SK-N-SH (cell line): Measurements from ENCODE around the gene IFNA21. TPM values are rescaled to one million over a fixed set of nuclear protein-coding genes. Genes with fewer than 3 reads are reported as not detected.

Experiments
- CTCF ChIA-PET: fragments of 300-600, 350-600 bp; formaldehyde crosslinking; extraction: SDS; loops from one replicate; lab custom pipeline; 2021; lab: Yijun Ruan, JAX
- POLR2A ChIA-PET: fragments of 350-600 bp; sonication (Branson Sonifier 250); formaldehyde crosslinking; extraction: SDS; loops from one replicate; lab custom pipeline; 2020; ENCODE audit warnings: antibody characterized with exemption, inconsistent platforms; lab: Yijun Ruan, JAX
- DNase-seq: peaks from one replicate; pipeline ENCODE4 v3.0.0; 2012
- H2AFZ ChIP-seq: fragments of 200-600 bp; sonication (generic); 2 replicates; pipeline ENCODE4 v1.8.1; 2016; ENCODE audit warnings: antibody characterized with exemption, mild to moderate bottlenecking, low read depth
- H3F3A ChIP-seq: fragments of 200-600 bp; sonication (generic); replicated peaks from 2 replicates; pipeline ENCODE3; 2016; ENCODE audit warnings: antibody characterized with exemption, mild to moderate bottlenecking; ENCODE audit not compliant: insufficient read depth
- H3K27ac ChIP-seq, 2 experiments: fragments of 200-500 bp in 1 of 2; fragments of 200-600 bp in 1 of 2; sonication (Bioruptor generic) in 1 of 2; sonication (generic), shearing (Covaris generic) in 1 of 2; 2 replicates each; pipeline versions ENCODE4 v1.5.1 to v1.6.1; 2014 to 2016; ENCODE audit warnings: low read depth in 2 of 2, inconsistent platforms in 1 of 2, low read length in 1 of 2, mild to moderate bottlenecking in 1 of 2, mixed read lengths in 1 of 2
- H3K27me3 ChIP-seq: fragments of 200-600 bp; sonication (generic), shearing (Covaris generic); 2 replicates; pipeline ENCODE4 v1.6.1; 2016; ENCODE audit warnings: mixed run types; ENCODE audit not compliant: insufficient read depth
- H3K36me3 ChIP-seq, 2 experiments: fragments of 200-500 bp in 1 of 2; fragments of 200-600 bp in 1 of 2; sonication (Bioruptor generic) in 1 of 2; sonication (generic) in 1 of 2; replicated peaks in 1 of 2; 2 replicates each; pipeline versions ENCODE3 to v1.5.1; 2014 to 2016; ENCODE audit warnings: low read length in 1 of 2, mild to moderate bottlenecking in 1 of 2; ENCODE audit not compliant: insufficient read depth in 2 of 2, control insufficient read depth in 1 of 2
- H3K4me1 ChIP-seq, 2 experiments: fragments of 200-500 bp in 1 of 2; fragments of 200-600 bp in 1 of 2; sonication (Bioruptor generic) in 1 of 2; sonication (generic), shearing (Covaris generic) in 1 of 2; 2 replicates each; pipeline versions ENCODE4 v1.5.1 to v1.6.1; 2014 to 2016; ENCODE audit warnings: low read depth in 1 of 2, low read length in 1 of 2, mixed run types in 1 of 2; ENCODE audit not compliant: insufficient read depth in 2 of 2, control insufficient read depth in 1 of 2
- H3K4me2 ChIP-seq: fragments of 200-600 bp; sonication (generic), shearing (Covaris generic); 2 replicates; pipeline ENCODE4 v1.6.1; 2017; ENCODE audit warnings: mixed run types
- H3K4me3 ChIP-seq, 2 experiments: fragments of 200-500 bp in 1 of 2; fragments of 200-600 bp in 1 of 2; sonication (Bioruptor generic) in 1 of 2; sonication (generic), shearing (Covaris generic) in 1 of 2; 2 replicates each; pipeline versions ENCODE4 v1.5.1 to v1.8.1; 2014 to 2016; ENCODE audit warnings: low read depth in 2 of 2, inconsistent platforms in 1 of 2, low read length in 1 of 2, mild to moderate bottlenecking in 1 of 2, mixed read lengths in 1 of 2, moderate library complexity in 1 of 2
- H3K79me2 ChIP-seq: fragments of 200-600 bp; sonication (generic); 2 replicates; pipeline ENCODE4 v1.8.1; 2017; ENCODE audit warnings: mild to moderate bottlenecking; ENCODE audit not compliant: insufficient read depth
- H3K9ac ChIP-seq: fragments of 200-600 bp; sonication (generic); 2 replicates; pipeline ENCODE4 v1.6.1; 2017; ENCODE audit warnings: mixed run types
- H3K9me2 ChIP-seq: fragments of 200-600 bp; sonication (generic); 2 replicates; pipeline ENCODE4 v1.6.1; 2017; ENCODE audit warnings: mixed run types
- H3K9me3 ChIP-seq: fragments of 200-600 bp; sonication (generic); 2 replicates; pipeline ENCODE4 v1.6.1; 2017; ENCODE audit warnings: mixed run types, mild to moderate bottlenecking, moderate library complexity
- H4K20me1 ChIP-seq: fragments of 200-600 bp; sonication (generic); 2 replicates; pipeline ENCODE4 v1.6.1; 2017; ENCODE audit warnings: mild to moderate bottlenecking, mixed run types; ENCODE audit not compliant: insufficient read depth
- CTCF ChIP-seq: fragments of 200-600 bp; sonication (generic); IDR thresholded peaks from 2 replicates; pipeline ENCODE4 v1.6.1; 2017; ENCODE audit warnings: antibody characterized with exemption, mild to moderate bottlenecking, moderate library complexity
- EP300 ChIP-seq, 2 experiments: IDR thresholded peaks; 2 replicates each; pipeline versions ENCODE4 v1.4.0 to v1.6.1; 2012; ENCODE audit warnings: borderline replicate concordance in 1 of 2, low read depth in 1 of 2, low read length in 1 of 2
- MEF2A ChIP-seq: IDR thresholded peaks from 2 replicates; pipeline ENCODE4 v1.4.0; 2012; ENCODE audit warnings: low read depth, borderline replicate concordance
- NRF1 ChIP-seq: IDR thresholded peaks from 2 replicates; pipeline ENCODE4 v1.6.1; 2012; ENCODE audit warnings: low read depth, mild to moderate bottlenecking, low read length
- POLR2AphosphoS5 ChIP-seq: IDR thresholded peaks from 2 replicates; pipeline ENCODE4 v1.6.1; 2012; ENCODE audit warnings: low read depth, low read length
- RAD21 ChIP-seq: IDR thresholded peaks from 2 replicates; pipeline ENCODE4 v1.6.1; 2012; ENCODE audit warnings: mild to moderate bottlenecking, low read length
- RCOR1 ChIP-seq: fragments of 150-350 bp; IDR thresholded peaks from 2 replicates; pipeline ENCODE4 v1.6.1; 2017; ENCODE audit warnings: antibody characterized with exemption, low read length
- RFX5 ChIP-seq: IDR thresholded peaks from 2 replicates; pipeline ENCODE4 v1.6.1; 2012; ENCODE audit warnings: mild to moderate bottlenecking, improper control_type of control experiment, low read length
- USF1 ChIP-seq: IDR thresholded peaks from 2 replicates; pipeline ENCODE4 v1.4.0; 2012; ENCODE audit warnings: low read depth, borderline replicate concordance
- WGBS: methylation state at CpG from one replicate; pipeline ENCODE4 v1.1.6; 2017; ENCODE audit warnings: low lambda C conversion rate; 5-methylcytosine and 5-hydroxymethylcytosine counted together
- polyA plus RNA-seq, 3 experiments: library from polyadenylated mRNA; depleted of rRNA; stranded (reverse); fragments of >200 nt; gene quantifications; 2 replicates each; pipeline ENCODE4 v1.2.3, GENCODE V29; 2012
- TF ChIP-seq, protein P1 (sequence below): IDR thresholded peaks from 2 replicates; pipeline ENCODE4 v1.4.0; 2012; ENCODE audit warnings: low read depth
- TF ChIP-seq, protein P2 (sequence below): fragments of 150-350 bp; IDR thresholded peaks from 2 replicates; pipeline ENCODE4 v1.6.1; 2017; ENCODE audit warnings: antibody characterized with exemption, low read length, low read depth, borderline replicate concordance
- TF ChIP-seq, protein P3 (sequence below): IDR thresholded peaks from 2 replicates; pipeline ENCODE4; 2012

Gene IFNA21
- polyA plus RNA-seq, 1 of the 3 experiments (the other 2 are of a cell fraction): not detected

DNA sequence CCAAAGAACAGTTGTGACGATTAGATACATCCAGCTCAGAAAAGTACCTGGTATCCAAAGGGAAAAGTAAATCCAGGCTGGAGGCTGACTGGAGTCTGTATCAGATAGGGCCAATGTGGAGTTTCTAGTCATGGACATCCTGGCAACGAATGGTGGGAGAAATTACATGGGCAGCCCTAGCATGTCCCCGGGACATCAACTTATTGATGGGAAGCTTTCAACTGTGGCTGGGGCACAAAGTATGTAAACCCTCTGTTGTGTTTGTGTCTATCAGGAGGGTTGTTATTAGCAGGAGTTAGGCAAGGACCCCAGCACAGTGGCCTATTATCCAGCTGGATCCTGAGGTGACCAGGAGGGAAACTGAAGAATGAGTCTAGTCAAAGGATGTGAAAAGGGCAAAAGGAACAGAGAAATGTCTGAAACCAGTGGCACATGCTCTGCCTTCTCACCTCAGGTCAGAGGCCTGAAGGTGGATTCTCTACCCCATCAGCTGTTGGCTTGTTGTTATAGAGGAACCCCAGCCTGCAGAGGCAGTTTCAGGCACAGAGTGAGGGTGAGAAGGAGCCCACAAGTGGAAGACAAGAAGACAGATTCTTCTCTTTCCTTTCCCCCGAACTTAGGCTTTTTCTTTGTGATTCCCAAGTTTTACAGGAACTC lies 44.7 kb downstream of the IFNA21 start:
- ChIA-PET CTCF (interaction anchor here (0.7 to 1.8 kb wide), 2 partner anchors 11 to 497 kb away, joined by 3 to 12 read pairs; no protein-coding TSS in a partner anchor), POLR2A (no interaction called here)
- no peaks in the 10 kb centered on the region for H4K20me1 ChIP-seq
- no peaks in the 10 kb centered on the region for H3K79me2 ChIP-seq
- no peaks in the 10 kb centered on the region for H3K4me1 ChIP-seq
- H3K4me3 ChIP-seq: no peak overlapping the region
- H3K27me3 ChIP-seq: no peaks in the 10 kb centered on the region
- H3F3A ChIP-seq: no peaks in the 10 kb centered on the region
- no peaks in the 10 kb centered on the region for H3K9me3 ChIP-seq
- 30% methylated on average over 3 of the region's 4 CpGs for WGBS
- TF ChIP-seq EP300 (IDR thresholded peaks at IDR 0.05; ENCODE audit: borderline replicate concordance in 1 of 2, low read depth in 1 of 2, low read length in 1 of 2) (no peak), MEF2A (no peak), NRF1 (no peak), POLR2AphosphoS5 (no peak), RFX5 (no peak), USF1 (no peak), RAD21 (no peak), CTCF (no peak), RCOR1 (no peak)
- TF ChIP-seq, protein P1, sequence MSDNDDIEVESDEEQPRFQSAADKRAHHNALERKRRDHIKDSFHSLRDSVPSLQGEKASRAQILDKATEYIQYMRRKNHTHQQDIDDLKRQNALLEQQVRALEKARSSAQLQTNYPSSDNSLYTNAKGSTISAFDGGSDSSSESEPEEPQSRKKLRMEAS: no peak
- TF ChIP-seq, protein P2, sequence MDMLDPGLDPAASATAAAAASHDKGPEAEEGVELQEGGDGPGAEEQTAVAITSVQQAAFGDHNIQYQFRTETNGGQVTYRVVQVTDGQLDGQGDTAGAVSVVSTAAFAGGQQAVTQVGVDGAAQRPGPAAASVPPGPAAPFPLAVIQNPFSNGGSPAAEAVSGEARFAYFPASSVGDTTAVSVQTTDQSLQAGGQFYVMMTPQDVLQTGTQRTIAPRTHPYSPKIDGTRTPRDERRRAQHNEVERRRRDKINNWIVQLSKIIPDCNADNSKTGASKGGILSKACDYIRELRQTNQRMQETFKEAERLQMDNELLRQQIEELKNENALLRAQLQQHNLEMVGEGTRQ: no peak
- TF ChIP-seq, protein P3, sequence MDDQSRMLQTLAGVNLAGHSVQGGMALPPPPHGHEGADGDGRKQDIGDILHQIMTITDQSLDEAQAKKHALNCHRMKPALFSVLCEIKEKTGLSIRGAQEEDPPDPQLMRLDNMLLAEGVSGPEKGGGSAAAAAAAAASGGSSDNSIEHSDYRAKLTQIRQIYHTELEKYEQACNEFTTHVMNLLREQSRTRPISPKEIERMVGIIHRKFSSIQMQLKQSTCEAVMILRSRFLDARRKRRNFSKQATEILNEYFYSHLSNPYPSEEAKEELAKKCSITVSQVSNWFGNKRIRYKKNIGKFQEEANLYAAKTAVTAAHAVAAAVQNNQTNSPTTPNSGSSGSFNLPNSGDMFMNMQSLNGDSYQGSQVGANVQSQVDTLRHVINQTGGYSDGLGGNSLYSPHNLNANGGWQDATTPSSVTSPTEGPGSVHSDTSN: no peak
- H3K27ac ChIP-seq: no peak overlapping the region
- H3K4me2 ChIP-seq: no peak overlapping the region
- no peak overlapping the region for H3K9ac ChIP-seq
- DNase-seq: no peak
- H2AFZ ChIP-seq: no peak overlapping the region
- H3K9me2 ChIP-seq: 0 out of 2 replicates have a peak, but pooled peaks cover 4% of the 10 kb centered on the region
- no peaks in the 10 kb centered on the region for H3K36me3 ChIP-seq
